HG02884 (cell line): ENCODE results near the gene RUNX2.
"Not testable (repeated sequence)": the region's sequence is repeated elsewhere in the genome, so short reads cannot be mapped to it uniquely, and the experiment has no call there.

Experiments used
- ATAC-seq: cut with Tn5 transposase; IDR thresholded peaks from one replicate; pipeline ENCODE4 v1.9.1; 2021; ENCODE audit warnings: mild to moderate bottlenecking, moderate library complexity; ENCODE audit not compliant: unreplicated experiment

Gene RUNX2

DNA sequence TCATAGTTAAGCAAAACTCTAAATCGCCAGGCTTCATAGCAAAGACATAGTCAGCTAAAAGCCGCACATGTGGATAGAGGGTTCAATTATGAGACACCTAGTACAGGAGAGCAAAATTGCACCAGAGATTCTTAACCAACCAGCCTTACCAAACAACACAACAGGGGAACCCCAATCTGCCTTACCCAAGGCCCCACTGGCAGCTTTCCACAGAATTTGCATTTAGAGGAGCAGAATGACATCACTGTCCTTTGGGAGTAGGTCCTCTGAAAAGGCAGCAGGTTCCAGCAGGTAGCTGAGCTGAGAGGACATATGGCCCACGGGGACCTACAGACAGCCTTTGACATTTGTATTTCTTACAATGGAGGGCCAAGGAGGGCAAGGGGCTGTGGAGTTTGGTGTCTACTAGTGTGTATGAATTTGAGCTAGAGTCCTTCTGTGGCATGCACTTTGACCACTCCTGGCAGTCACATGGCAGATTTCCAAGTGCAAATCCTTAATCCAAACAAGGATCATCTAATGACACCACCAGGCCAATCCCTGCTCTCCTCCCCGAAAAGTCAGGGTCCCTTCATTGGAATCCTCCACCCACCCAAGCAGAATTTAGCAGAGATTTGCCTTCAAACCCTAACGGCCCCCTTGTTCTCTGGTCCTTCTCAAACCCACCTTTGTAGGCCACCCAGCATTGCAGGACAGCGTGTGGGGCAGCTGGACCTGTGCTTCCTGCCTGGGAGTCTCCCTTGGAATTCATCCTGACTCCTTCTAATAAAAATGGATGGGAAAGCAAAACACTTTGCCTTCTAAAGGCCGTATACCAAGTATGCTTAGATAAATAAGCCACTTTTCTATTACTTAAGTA is 220.8 kb downstream of the RUNX2 start:
- ATAC-seq: peak; percentile 94

DNA sequence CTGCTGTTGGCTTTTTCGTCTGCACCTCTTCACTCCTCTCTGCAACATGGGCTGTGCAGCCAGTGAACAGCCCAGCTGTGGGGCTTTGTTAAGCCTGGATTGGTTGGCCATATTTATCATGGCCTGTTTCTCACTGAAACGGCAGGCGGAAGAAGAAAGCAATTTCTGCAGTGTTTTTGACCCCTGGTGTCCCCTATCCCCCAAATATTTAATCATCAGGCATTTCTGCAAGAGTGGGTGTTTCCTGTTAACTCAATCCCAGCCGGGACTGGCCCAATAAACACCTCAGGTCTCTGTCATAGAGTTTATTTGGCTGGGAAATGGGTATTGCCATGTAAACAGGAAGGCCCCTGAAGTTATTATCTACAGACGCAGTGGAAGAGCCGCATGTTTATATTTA is 224.4 kb downstream of the RUNX2 start:
- ATAC-seq: no peak

DNA sequence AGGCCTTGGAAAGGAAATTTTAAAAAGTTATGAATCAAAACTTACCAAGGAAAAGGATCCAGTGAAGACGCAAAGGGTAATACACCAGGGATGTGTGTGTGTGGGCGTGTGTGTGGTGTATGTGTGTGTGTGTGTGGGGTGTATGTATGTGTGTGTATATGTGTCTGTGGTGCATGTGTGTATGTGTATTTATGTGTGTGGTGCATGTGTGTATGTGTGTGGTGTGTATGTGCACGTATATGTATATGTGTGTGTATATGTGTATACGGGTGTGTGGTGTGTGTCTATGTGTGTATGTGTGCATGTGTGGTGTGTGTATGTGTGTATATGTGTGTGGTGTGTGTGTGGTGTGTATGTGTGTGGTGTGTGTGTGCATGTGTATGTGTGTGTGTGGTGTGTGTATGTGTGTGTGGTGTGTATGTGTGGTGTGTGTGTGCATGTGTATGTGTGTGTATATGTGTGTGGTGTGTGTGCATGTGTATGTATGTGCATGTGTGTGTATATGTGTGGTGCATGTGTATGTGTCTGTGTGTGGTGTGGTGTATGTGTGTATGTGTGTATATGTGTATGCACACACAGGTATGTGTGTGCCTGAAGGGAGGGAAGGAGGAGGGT is 225.7 kb downstream of the RUNX2 start:
- no peak for ATAC-seq

DNA sequence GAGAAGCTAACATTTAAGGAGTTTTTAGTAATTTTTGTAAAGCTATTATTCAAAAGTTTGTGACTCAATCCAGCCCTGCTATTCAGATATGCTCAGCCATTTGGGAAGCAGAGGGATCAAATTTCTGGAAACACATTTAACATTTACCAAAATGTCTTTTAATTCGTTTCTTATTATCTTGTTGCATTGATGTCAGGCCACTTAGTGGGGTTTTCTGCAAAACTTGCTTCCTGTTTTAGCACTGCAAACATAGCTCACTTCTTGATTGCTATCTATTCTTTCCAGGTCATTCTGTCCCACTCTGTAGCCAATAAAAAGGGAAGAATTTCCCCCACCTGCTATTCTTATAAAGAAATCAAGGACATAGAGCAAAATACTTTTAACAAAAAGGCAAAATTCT is 226.5 kb downstream of the RUNX2 start:
- ATAC-seq: no peak

DNA sequence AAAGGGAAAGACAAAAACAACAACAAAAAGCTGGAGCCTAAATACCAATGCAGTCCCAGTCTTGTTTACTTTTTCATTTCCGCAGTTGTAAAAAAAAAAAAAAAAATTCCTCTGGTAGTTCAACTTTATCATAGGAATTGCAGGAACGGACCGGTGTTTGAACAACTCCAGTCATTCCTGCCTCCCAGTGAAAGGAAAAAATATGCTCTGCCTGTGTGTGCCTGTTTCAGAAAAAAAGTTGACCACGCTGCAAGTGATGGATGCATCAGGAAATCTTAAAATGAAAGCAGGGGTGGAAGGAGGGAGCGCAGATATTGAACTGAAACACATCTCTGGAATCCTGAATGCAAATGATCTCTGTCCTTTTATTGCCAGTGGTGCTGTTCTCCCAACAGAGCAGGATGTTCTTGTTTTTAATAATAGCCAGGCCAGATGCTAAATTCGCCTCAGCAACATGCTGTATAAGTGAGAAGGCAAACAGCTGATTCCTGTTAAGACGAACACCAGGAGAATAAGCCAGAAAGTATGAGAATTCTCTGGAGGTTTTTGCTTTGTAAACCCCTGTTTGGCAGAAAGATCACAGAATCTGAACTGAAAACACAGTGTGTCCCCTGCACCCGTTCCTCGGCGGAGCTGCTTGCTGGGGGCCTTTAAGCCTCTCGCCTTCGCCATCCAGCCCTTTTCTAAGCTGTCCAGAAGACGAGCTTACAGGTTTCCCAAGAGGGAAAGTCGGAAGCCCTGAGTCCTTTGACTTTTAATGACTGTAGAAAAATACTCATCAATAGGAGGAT is 228.0 kb downstream of the RUNX2 start:
- no peak for ATAC-seq

DNA sequence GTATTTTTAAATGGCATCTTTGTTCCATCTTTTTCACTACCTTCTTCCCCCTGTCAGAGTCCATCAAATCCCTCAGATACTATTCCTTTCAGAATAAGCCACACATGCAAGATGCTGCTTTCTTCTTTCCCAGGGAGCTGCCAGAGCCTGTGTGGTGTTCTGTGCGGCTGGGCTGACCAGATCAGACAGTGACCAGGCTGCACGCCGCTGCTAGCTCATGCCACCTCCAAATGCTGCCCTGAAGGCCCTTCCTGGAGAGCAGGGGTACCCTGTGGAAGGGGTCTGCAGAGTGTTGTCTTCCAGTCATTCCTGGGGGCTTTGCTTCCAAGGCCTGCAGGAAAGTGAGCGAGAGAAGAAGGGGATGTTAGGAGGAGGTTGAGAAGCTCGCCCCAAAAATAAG is 228.7 kb downstream of the RUNX2 start:
- no peak for ATAC-seq

DNA sequence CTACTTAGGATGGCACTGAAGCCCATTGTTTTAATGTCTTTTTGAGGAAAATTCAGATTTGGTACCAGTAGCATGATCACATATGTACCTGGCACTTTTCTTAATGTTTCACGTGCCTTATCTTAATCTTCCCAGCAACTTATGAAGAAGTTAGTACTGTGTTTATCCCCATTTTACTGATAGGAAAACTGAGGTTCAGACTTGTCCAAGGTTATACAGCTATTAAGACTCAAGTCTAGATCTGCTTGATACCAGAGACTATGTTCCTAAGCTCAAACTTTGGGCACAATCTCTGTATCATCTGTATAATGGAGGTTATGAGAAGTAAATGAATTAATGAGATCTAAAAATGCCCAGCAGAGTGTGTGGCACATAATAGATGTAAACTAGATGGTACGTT is 229.3 kb downstream of the RUNX2 start:
- no peak for ATAC-seq

DNA sequence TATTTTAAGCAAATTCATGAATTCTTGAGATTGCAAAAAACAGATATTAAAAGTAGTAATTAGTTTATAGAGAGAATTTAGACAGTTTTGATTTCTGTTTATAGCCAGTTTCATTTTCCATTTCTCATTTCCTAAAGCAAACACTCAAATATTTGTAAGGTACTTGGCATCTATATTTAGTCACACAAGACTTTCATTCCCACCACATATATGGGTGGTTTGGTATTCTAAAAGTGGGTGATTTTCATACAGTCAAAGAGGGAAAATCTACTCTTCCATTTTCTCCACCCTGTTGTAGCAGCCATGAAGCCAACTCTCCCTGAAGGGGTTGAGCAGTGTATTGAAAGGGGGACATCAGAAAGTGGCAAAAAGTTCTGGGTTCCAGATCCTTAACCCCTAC is 230.7 kb downstream of the RUNX2 start:
- no peak for ATAC-seq

DNA sequence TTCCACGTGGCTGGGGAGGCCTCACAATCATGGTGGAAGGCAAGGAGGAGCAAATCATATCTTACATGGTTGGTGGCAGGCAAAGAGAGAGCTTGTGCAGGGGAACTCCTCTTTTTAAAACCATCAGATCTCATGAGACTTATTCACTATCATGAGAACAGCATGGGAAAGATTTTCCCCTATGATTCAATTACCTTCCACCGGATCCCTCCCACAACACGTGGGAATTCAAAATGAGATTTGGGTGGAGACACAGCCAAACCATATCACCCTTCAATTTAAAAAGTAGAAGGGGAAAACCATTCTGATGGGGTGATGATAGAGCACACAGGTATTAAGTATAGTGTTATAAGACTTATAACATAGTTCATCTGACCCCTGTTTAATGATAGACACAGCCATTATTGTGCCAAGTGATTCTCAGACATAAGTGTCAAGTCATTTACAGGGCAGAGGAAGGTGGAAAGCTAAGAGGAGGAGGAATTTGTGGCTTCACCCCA is 232.2 kb downstream of the RUNX2 start:
- not testable (repeated sequence) for ATAC-seq

DNA sequence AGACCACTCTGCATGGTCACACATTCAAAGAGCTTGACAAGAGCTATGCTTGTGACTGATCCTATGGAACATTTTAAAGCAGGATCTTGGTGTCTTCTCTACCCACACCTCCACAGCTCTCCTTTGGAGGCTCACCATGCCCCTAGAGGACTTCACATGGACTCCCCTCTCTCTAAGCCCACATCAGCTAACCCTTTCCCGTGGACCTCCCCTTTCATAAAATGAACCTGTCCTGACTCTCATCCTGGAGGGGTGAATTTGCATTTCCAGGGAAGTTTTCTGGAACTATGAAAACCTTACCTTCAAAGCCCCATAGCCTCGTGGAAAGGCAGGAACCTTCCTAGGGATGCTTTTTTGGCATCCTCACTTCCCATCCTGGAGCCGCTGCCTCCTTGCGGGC is 234.0 kb downstream of the RUNX2 start:
- no peak for ATAC-seq

DNA sequence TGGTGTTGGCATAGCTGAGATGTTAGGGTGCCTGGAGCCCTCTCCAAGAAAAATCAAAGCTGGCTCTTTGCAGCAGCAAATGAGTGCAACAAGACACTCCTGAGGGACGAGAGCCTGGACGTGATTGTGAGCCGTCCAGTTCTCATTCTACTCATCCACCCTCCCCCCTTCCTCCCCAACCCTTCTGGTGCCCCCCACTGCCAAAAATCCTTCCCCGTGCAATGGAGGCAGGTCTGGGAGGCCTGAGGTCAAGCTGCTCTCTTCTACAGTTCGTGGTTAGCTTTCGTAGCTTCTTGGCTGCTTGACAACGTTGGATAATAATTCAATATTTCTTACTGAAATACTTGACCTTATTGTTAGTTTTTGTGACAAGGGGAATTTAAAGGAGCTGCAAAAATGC is 234.9 kb downstream of the RUNX2 start:
- no peak for ATAC-seq

DNA sequence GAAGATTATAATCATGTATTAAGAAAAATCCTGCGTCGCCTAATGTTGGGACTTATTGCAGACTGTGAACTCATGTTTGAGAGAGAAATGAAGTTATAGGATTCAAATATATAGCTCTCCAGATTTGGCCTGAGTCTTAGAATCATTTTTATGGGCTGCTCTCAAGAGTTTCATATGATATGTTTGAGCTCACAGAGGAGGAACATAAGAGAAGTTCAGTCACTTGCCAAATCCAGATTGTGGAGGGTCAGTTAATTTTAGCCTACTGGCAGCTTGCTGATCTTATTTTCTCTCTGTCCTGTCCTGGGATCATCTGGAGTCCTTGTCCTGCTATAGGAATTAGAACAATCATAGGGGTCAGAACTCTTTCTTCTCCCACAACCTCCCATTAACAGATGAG is 235.7 kb downstream of the RUNX2 start:
- no peak for ATAC-seq

DNA sequence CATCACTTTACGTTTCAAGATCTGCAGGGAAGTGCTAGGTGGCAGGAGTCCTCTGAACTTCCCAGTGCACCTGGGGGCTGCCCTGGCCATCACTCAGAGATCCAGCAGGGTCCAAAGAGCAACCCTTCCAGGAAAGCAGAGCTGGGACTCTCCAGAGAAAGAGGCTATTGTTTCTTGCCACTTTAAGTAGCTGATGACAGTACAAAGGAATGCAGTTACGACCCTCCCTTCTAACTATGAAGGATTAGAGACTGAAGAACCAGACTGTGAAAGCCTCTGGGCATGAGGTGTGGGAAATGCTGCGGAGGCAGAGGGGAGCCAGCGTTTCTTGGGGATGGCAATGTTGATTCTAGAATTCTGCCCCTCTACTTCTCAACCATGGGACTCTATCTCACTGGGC is 238.8 kb downstream of the RUNX2 start:
- ATAC-seq: no peak

DNA sequence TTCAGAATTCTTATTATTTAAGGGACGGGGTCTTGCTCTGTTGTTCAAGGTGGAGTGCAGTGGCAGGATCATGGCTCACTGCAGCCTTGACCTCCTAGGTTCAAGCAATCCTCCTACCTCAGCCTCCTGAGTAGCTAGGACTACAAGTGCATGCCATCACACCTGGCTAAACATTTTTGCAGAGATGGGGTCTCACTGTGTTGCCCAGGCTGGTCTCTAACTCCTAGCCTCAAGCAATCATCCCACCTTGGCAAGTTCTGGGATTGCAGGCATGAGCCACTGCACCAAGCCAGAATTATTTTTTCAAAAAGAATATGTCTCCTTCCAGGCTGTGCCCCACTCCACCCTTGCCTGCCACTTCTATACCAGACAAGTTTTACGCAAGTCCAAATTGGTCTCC is 239.7 kb downstream of the RUNX2 start:
- no peak for ATAC-seq

DNA sequence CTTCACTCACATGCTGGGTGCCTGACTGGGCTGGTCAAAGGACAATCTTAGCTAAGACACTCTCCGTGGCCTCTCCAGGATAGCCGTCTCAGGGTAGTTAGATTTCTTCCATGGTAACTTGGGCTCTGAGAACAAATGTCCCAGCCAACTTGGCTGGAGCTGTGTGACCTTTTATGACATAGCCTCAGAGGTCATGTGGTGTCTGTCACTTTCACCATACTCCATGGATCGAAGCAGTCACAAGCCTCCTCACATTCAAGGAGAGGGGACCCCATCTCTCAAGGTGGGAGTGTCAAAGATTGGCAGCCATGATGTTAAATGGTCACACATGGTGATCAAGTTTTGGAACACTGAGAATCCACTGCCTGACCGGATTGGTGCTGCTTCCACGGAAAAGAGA is 240.5 kb downstream of the RUNX2 start:
- no peak for ATAC-seq

DNA sequence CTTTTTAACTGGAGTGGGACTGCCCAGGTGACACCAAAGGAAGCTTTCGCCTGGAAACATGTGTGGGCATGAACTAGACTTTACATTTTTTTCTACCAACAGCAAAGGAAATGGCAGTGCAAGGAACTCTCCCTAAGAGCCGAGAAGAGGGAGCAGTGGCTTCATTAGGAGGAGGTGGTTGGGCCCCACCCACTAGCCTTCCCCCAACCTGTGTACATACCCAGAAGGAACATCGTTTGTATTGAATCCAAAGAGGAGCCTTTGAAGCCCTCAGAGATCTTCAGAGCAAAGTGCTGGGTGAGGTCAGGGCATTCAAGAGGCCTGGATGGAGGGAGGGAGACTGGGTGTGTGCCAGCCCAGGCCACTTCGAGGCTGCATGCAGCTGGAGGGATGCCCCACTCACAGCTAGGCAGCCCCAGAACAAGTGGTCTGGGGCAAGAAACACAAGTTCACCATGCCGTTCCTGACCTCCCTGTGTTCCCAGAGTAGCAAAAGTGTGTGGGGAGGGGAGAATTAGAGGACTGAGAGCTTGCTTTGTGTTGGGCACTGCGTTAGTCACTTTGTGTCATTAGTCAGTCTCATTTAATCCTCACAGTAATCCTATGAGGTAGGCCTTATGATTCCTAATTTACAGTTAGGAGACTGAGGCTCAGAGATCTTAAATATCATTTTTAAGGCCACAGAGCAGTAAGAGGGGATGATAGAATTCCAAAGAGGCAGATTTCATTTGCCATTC is 241.2 kb downstream of the RUNX2 start:
- no peak for ATAC-seq

DNA sequence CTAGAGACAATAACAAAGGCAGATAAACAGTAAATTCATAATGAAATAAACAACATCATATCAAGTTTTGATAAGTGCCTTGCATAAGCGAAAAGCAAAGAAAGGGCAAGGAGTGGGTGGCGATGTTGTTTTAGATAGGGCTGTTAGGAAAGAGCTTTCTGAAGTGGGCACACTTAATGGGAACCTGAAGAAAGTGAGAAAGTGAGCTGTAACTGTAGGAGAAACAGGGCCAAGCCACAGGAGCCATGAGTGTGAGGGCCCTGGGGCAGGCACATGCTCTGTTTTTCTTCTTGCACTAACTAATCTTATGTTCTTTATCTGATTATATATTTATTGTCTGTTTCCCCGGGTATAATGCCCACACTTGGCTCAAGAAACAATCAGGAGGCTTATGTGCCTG is 243.0 kb downstream of the RUNX2 start:
- no peak for ATAC-seq

DNA sequence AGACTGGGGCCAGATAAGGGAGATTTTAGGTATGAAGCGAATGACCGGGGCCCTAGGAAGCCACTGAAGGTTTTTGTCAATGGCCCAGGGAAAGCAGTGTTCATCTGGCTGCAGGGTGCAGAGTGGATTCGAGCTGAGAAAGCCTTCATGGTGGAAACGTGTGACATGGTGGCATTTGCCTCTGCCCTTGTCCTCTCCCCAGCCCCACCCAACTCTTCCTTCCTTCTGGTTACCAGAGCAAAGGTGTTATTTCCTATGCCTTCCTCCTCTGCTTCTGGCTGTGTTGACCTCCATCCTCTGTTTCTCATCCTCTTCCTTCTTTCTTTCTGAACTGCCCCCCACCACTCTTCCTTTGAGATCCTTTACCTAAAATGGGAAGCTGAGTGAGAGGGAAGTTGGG is 244.7 kb downstream of the RUNX2 start:
- no peak for ATAC-seq

DNA sequence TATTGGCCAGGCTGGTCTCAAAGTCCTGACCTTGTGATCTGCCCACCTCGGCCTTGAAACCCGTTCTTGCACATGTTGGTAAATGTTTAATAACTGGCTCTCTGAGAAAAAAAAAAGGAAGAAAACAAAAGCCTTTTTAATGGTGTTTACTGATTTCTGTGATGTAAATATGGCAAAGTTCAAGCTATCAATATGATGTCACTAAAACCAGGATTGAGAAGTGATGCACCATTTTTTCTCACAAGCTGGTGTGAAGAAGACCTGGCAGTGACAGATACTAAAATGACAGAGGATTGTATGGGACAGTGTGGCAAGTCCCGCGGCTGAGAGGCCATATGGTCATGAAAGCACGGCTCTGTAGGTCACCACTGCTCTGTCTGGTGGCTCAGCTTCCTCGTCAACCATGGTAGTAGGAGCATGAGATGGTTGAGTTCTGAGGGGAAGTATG is 245.9 kb downstream of the RUNX2 start:
- ATAC-seq: no peak

DNA sequence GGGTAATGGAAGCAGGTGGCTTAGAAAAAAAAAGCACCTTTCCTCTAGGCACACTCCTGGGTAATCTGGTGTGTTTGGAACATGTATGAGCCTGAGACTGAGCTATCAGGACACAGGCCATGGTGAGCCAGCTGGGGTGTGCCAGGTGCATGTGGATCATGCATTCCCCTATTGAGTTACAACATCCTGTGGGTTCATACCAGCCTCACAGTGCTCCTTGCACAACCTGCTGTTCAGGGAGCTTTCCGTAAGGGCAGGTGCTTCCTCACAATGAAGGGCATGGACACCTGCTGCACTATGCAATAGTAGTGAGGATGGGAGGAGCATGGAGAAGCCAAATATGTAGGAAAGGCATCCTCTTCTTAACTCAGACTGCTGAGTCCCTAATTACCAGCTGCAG is 246.8 kb downstream of the RUNX2 start:
- no peak for ATAC-seq
